Activated CD4-positive, alpha-beta T cell treated with anti-CD3 and anti-CD28 coated beads, Interleukin-2, amount 50 U/mL, for 24 hours (primary cell): ENCODE measurements around the gene GRB14.
"Not testable (repeated sequence)": the region's sequence is repeated elsewhere in the genome, so short reads cannot be mapped to it uniquely, and the experiment has no call there.

ENCODE experiments used
- DNase-seq, 2 donors: peaks; one replicate each; pipeline ENCODE4 v3.0.0-alpha.2; 2020; ENCODE audit warnings: low read depth in 1 of 2, low spot score in 1 of 2

The GRB14 gene

DNA sequence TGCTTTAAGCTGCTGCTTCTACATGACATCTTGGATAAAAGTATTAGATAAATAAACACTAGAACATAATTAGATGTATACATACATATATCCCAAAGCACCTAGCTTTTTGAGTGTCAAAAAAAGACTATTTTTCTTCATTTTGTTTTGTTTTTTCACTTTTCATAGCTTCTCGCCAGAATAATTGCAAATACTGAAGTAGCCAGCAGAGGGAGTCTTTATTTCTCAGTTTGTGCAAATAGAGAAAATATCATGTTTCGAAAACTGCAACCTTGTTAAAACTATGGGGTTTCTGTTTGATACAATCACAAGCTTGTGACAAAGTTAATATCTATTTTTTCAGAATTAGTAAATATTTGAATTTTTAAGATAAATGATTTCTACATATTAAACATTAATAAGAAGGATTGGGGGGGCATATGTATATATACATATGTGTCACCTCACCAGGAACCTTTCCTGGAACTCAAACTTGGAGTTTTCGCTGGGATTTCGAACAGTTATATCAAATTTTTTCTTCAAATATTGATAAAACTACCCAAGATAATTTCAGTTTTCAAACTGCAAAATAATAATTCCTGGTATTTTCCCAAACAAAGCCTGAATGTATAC is 61.0 kb downstream of the GRB14 start:
- DNase-seq: no peak

DNA sequence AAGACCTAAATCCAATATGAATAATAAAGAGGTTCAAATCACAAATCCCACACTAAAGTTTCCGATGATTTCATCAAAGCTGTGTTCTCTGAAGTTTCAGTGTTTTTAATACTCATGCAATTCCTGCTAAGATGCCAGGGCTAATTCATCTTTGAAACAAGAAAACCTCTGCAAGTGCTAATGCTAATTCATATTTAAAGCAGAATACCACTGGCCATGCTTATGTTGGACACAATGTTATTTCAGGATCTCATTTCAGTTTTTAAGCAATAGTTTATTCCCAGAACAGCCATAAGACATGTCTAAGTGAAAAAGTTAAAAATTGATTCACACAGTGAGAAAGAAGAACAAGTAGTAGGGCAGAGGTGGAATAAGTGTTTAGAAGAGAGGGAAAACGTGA is 62.8 kb downstream of the GRB14 start:
- no peak for DNase-seq

DNA sequence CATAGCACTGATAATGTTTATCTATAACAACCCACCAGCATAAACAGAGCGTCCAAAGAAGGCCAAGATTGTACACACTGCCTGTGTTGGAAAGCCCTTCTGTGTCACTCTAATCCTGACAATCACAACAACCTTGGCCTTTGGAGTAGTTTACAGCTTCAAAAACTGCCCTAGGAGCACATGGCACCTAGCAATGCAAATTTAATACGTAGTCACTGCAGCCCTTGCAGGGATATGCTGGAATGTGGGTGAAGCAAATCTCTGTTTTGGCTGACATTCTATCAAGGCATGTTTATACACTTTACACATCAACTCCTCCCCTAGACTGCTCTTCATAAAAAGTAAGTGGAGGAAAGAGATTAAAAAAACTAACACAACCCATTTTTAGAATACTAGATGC is 66.8 kb downstream of the GRB14 start:
- DNase-seq: no peak

DNA sequence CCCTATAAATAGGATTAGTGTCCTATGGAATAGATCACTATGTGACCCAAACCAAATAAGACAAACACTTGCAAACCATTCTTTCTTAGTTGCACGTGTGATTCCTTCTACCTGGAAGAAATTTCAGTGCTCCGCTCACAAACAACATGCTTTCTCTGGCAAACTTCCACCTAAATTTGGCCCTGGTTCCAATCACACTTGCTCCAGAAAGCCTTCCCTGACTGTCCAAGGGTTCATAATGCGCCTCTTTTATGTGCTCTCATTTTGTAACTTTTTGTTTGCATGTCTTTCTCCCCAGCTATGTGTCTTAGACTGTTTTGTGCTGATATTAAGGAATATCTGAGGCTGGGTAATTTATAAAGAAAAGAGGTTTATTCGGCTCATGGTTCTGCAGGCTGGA is 69.8 kb downstream of the GRB14 start:
- no peak for DNase-seq

DNA sequence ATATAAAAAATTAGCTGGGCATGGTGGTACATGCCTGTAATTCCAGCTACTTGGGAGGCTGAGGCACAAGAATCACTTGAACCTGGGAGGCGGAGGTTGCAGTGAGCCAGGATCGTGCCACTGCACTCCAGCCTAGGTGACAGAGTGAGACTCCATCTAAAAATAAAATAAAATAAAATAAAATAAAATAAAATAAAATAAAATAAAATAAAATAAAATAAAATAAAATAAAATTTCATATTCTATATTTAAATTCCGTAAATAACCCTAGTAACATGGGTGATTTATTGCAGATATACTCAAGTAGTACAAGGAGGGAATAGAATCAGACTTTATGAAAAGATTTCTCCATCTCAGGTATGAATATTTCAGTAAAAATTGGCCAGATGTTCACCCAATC is 71.6 kb downstream of the GRB14 start:
- DNase-seq: not testable (repeated sequence)

DNA sequence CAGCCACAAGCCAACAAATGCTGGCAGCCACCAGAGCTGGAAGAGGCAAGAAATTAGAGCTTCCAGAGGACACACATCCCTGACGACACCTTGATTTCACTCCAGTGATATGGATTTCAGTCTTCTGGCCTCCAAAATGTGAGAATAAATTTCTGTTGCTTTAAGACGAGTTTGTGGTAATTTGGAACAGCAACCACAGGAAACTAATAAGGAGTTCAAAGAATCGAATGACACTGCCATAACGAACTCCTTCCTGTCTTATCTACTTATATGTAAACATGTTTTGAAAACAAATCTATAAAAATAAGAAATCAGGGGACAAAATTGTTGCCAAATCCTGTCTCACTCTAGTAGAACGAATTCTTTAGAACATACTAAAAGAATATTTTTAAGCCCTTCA is 75.8 kb downstream of the GRB14 start:
- DNase-seq: no peak

DNA sequence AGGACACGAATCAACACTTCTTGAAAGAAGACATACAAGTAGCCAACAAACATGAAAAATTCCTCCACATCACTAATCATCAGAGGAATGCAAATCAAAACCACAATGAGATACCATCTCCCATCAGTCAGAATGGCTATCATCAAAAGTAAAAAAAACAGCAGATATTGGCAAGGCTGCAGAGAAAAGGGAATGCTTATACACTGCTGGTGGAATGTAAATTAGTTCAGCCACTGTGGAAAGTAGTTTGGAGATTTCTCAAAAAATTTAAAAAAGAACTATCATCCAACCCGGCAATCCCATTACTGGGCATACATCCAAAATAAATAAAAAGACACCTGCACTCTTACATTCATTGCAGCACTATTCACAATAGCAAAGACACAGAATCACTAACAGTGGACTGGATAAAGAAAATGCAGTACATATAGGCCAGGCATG is 78.7 kb downstream of the GRB14 start:
- DNase-seq: no peak

DNA sequence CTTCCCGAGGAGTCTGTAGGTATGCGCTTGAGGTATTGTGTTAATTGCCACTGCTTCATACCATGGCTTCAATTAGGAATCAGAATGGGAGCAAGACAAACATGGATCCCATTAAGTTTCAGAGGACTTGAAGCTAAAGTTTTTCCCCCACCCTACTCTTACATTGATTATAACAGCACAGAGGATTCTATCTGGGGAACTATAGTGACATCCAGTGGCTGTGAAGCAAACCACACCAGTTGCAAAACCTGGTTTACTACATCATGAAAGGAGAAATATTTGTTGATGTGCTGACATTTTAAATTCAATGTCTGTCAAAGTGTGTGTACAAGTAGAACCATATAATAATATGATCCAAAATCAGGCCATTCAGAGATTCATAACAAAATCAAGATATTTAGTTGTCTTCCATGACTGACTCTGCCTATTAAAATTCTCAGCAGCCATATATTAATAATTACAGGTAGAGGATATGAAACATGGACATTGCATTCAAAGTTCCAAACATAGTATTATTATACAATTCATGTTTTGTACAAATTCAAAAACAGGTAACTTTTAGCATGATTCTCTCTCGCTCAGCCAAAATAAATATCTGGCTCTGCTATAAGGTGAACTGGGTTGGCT is 82.9 kb downstream of the GRB14 start:
- DNase-seq: no peak

DNA sequence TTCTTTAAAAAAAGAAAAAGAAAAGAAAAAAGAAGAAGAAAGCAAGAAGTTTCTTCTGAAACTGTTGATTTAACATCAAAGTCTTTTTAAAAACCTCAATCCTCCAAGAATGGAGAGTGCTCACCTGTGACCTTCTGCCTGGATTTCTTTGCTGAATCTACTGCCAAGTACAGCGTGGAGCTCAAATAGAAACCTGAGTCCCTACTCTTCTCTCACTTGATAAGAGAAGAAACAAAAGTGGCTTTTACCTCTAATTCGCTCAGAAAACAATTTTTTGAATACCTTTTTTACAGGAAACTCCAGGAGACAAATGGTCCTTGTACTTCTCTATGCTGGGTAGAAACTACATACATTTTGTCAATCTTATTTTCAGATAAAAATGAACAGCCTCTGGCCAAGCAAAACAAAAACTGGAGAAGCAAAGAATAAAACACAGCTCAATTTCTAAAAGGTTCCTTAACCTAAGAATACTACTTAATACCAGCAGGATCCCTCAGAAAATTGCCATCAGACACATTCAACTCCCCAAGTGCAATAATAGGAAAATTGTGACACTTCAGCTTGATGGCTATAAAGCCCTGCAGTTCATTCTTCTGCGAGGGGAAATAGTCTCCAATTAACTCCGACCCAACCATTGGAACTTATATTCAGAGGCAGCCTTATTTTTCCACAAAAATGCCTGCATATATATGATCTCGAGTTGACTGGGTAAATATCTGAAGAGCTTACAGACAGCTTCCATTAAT is 85.8 kb downstream of the GRB14 start:
- no peak for DNase-seq

DNA sequence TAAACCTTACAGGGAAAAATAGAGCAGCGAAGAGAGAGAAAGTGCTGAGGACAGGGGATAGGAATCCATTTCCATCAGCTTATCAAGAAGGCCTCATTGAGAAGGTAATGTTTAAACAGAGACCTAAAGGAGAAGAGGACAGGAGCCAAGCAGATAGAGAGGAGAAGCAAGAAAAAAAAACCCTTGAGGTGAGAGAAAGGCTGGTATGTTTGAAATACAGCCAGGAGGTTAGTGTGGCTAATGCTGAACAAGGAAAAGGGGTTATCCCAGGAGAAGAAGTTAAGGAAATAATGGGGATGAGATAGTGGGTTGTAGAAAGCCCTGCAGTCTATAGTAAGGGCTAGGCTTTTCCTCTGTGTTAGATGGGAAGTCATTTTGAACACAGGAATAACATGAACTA is 90.8 kb downstream of the GRB14 start:
- DNase-seq: no peak

DNA sequence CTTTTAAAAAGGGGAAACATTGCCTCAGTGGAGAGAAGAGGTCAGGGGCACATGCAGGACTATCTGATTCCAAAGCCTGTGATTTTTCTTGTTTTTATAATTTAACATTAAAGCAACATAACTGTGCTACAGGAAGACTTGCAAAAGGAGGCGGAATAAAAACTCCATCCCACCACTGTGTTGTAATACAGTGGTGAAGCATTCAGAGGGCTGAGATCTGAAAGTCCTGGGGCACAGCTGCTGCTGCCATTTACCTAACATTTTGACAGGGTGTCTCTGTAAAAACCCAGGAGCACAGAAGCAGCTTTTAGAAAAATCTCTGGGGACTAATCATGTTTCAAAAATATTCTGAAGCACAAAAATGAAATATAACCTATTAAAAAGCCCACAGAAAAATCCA is 97.6 kb downstream of the GRB14 start:
- no peak for DNase-seq

DNA sequence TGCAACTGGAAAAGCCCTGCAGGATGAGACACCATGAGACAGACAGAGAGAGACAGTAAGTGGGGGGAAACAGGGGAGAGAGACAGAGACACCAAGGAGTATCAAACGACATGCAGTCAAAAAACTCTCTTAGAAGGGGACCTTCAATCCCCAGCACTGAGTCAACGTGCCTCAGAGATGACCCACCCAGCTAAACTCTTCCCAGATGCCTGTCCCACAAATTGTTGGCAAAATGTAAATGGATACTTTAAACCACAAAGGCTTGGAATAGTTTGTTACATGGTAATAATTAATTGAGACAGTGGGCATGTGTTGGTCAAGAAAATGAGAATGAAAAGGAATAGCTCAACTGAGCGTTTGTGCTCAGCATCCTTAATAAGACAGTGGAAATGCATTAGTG is 98.3 kb downstream of the GRB14 start:
- DNase-seq: no peak

DNA sequence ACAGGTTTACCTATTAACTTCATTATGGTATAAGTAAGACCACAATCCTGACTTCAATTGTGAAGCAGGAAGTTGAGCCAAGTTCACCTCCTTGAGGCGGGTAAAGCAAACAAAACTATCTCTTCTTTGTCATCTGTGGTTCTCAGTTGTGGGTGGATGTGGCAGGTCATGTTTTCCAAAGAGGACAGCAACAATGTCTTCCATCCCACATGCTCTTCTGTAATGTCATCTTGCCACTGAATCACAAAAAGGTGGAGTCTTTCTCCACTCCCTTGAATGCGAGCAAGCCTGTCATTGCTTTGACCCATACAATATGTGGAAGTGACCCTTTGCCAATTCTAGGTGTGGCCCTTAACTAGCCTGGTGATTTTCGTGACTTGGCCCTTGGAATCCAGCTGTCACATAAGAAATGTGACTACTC is 98.7 kb downstream of the GRB14 start:
- no peak for DNase-seq

DNA sequence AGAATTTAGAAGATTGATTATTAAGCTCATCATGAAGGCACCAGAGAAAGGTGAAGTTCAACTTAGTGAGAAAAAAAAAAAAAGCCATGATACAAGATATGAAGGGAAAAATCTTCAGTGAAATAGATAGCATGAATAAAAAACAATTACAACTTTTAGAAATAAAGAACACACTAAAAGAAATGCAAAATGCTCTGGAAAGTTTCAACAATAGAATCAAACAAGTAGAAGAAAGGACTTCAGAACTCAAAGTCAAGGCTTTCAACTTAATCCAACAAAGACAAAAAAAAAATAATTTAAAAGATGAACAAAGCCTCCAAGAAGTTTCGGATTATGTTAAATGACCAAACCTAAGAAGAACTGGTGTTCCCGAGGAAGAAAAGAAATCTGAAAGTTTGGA is 105.5 kb downstream of the GRB14 start:
- DNase-seq: no peak

DNA sequence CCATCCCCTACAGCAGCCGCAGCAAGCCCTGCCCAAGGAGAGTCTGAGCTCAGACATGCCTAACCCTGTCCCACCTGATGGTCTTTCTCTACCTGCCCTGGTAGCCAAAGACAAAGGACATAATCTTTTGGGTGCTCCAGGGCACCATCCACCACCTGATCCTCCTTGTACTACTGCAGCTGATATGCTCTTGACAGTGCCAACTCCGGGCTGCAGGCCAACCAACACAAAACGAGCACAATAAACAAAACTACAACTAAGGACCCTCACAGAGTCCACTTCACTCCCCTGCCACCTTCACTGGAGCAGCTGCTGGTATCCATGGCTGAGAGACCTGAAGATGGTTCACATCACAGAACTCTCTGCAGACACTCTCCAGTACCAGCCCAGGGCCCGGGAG is 106.3 kb downstream of the GRB14 start:
- DNase-seq: no peak

DNA sequence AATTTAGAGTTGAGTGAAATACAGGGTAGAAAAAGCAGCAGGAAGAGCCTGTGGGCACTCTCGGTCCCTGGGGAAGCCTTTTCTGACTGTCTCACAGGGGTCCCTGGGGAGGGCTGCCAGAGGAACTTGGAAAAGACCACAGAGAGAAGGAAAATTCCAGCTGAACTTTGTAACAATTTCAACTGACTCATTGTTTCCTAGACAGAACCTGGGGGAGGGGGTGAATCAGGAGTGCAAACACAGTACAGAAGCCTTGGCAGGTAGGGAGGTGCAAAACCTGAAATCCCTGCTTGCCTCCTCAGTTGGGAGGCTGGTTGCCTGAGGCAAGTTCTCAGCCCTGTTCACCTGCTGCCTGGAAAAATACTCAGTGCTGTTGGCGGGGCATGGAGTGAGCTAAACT is 106.8 kb downstream of the GRB14 start:
- DNase-seq: no peak

DNA sequence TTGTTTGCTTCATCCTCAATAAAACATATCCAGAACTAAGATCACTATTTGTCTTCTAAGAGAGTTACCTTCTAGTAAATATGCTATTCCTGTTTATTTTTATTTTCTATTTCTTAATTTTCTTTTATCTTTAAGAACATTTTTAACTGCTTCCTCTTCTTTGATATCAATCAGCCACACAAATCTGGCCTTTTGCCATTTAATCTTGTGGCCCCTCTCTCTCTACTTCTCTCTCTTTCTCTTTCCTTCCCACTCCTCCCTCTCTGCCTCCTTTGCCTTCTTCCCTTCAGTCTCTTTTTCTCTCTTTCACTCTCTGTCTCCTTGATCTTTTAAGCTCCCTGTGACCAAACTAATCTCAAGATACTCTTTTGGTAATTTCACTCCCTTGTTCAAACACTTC is 108.4 kb downstream of the GRB14 start:
- DNase-seq: no peak

DNA sequence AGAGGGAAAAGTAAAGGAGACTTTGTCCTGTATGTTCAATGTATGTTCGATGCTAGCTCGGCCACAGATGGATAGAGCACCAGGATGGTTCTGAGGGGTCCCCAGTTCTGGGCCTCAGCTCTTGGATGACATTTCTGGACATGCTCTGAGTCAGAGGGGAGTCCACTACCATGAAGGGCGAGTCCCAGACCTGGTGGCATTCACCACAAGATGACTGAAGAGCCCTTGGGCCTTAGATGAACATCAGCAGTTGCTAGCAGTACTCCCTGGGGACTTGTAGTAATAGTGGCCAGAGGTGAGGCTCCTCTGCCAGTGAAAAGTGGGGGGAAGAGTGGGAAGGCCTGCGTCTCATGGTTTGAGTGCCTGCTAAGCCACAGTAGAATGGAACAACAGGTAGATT is 109.5 kb downstream of the GRB14 start:
- DNase-seq: no peak

DNA sequence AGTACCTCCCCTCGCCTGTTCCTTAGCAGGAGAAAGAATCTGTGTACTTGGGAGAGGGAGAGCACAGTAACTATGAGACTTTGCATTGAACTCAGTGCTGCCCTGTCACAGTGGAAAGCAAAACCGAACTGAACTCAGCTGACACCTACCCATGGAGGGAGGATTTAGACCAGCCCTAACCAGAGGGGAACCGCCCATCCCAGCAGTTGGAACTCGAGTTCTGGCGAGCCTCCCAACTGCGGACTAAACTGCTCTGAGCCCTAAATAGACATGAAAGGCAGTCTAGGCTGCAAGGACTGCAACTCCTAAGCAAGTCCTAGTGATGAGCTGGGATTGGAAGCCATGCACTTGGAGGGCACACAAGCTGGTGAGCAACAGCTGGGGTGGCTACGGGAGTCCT is 110.4 kb downstream of the GRB14 start:
- DNase-seq: no peak

DNA sequence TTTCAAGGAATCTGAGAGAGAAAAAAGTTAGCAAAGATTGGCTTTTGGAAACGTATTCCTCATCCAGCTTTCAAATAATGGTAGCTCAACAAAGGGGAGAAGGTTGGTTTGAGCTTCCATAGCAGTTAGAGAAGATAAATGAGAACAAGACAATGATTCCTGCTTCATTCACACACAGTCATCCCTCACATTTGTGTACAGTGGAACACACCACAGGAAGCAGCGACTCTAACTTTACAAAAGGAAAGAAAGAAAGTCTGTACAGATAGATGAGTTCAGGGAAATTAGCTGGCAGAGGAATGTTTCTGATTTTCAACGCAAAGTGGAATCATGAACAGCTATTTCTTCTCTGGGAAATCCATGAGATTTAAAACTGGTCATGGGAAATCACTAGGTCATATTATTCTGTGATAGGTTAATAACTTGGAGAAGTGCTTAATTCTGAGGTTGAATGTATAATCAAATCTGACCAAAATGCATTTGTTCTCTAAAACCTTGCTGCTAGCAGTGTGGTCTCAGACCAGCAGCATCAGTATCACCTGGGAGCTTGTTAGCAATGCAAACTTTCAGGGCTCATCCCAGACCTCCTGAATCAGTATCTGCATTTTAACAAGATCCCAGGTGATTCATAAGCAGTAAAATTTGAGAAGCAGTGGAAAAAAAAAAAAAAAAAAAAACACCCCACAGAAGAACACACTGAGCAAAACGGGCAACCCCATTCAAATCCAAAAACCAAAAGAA is 112.0 kb downstream of the GRB14 start:
- DNase-seq: no peak

DNA sequence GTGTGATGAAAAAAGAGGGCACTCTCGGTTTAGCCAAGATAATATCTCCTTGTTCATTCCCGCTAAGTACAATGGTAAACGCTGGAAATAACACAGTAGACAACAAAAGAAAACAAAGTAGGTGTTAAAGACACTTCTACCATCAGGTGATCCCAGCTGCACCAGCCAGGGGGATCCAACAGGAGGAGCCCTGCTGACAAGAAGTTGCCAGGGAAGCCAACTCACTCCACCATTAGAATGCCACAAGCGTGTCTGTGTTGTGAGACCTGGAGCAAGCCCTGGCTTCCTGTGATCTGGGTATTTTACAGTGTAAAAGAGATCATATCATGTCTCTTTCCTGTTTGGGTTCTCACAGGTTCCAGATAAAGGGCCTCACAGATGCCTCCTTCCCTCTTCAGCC is 117.0 kb downstream of the GRB14 start:
- no peak for DNase-seq

DNA sequence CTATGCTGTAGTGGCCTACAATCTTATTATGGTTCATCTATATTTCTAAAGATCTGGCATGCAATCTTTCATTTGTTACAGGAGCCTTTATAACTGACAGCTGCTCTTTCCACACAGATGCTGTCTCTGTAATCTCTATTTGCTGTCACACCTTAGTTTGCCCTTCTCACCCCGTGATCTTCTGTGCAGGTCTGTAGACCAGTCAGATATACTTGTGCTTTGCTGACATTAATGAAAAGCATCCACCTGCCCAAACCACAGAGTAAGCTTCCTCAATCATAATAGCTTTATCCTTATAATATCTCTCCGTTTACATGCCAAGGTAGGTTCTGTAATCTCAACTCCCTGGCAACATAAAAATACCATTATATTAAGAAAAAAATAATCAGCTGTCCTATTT is 122.4 kb downstream of the GRB14 start:
- no peak for DNase-seq
